WTC11 (cell line): ENCODE results near the gene C1QTNF8. TPM values are rescaled to one million over a fixed set of nuclear protein-coding genes. Genes with fewer than 3 reads are reported as not detected.

Source experiments
- ATAC-seq: fragments of 200-7000 bp; cut with Tn5 transposase; 2 replicates; pipeline ENCODE4 v1.10.0; 2021; ENCODE audit warnings: mild to moderate bottlenecking, moderate library complexity
- CTCF ChIA-PET: fragments of 300-600 bp; sonication (Branson Sonifier 250); formaldehyde crosslinking; loops from one replicate; lab custom pipeline; 2021; ENCODE audit warnings: antibody characterized with exemption; lab: Charles Lee
- POLR2A ChIA-PET: fragments of 350-600 bp; sonication (Branson Sonifier 250); formaldehyde crosslinking; loops from one replicate; lab custom pipeline; 2021; ENCODE audit warnings: antibody characterized with exemption; lab: Charles Lee
- DNase-seq: peaks from one replicate; pipeline ENCODE4 v3.0.0; 2021; ENCODE audit warnings: low spot score
- H3K27ac Mint-ChIP-seq: 2 replicates; pipeline ENCODE4 v1.8.0; 2021; ENCODE audit warnings: mixed read lengths
- H3K27me3 Mint-ChIP-seq: 2 replicates; pipeline ENCODE4 v1.8.0; 2021; ENCODE audit warnings: low read depth, mild to moderate bottlenecking, moderate library complexity, mixed read lengths
- H3K36me3 Mint-ChIP-seq: 2 replicates; pipeline ENCODE4 v1.8.0; 2021; ENCODE audit warnings: mixed read lengths
- H3K4me1 Mint-ChIP-seq: 2 replicates; pipeline ENCODE4 v1.8.0; 2022; ENCODE audit warnings: mixed read lengths
- H3K4me3 Mint-ChIP-seq: 2 replicates; pipeline ENCODE4 v1.8.0; 2021; ENCODE audit warnings: mild to moderate bottlenecking, moderate library complexity, mixed read lengths
- H3K9me3 Mint-ChIP-seq: 2 replicates; pipeline ENCODE4 v1.8.0; 2021; ENCODE audit warnings: mixed read lengths
- CDX4 ChIP-seq: fragments of 250-450 bp; sonication (Bioruptor Pico); IDR thresholded peaks from 2 replicates; pipeline ENCODE4 v1.9.0; 2021; ENCODE audit warnings: moderate library complexity, mild to moderate bottlenecking, inconsistent platforms, borderline replicate concordance
- FOXK1 ChIP-seq: sonication (generic); formaldehyde crosslinking; IDR thresholded peaks from 2 replicates; pipeline ENCODE4 v1.8.0; 2022; ENCODE audit warnings: mild to moderate bottlenecking, moderate library complexity, missing genetic modification reagents
- FOXP1 ChIP-seq: sonication (generic); formaldehyde crosslinking; IDR thresholded peaks from 2 replicates; pipeline ENCODE4 v1.8.0; 2022; ENCODE audit warnings: missing genetic modification reagents, mild to moderate bottlenecking, moderate library complexity, borderline replicate concordance
- HMGA2 ChIP-seq: fragments of 250-450 bp; sonication (Bioruptor Pico); IDR thresholded peaks from 2 replicates; pipeline ENCODE4 v1.4.0; 2021; ENCODE audit warnings: mild to moderate bottlenecking, moderate library complexity
- JAZF1 ChIP-seq: fragments of 250-450 bp; sonication (Bioruptor Pico); IDR thresholded peaks from 2 replicates; pipeline ENCODE4 v1.9.0; 2021; ENCODE audit warnings: moderate library complexity, mild to moderate bottlenecking, inconsistent platforms
- NR2C2 ChIP-seq: sonication (generic); formaldehyde crosslinking; IDR thresholded peaks from 2 replicates; pipeline ENCODE4 v1.8.0; 2022; ENCODE audit warnings: mild to moderate bottlenecking, missing genetic modification reagents
- RORB ChIP-seq: fragments of 250-450 bp; sonication (Bioruptor Pico); IDR thresholded peaks from 2 replicates; pipeline ENCODE4 v1.9.0; 2021; ENCODE audit warnings: mild to moderate bottlenecking
- SMAD3 ChIP-seq: sonication (generic); formaldehyde crosslinking; IDR thresholded peaks from 2 replicates; pipeline ENCODE4 v1.8.0; 2022; ENCODE audit warnings: missing genetic modification reagents, mild to moderate bottlenecking, borderline replicate concordance
- SP1 ChIP-seq: sonication (generic); formaldehyde crosslinking; conservative IDR thresholded peaks from 2 replicates; pipeline ENCODE4 v1.8.1; 2022; ENCODE audit warnings: missing genetic modification reagents
- STAT6 ChIP-seq: sonication (generic); formaldehyde crosslinking; conservative IDR thresholded peaks from 2 replicates; pipeline ENCODE4 v1.8.1; 2023; ENCODE audit warnings: mild to moderate bottlenecking, low read depth, missing genetic modification reagents, moderate library complexity
- total RNA-seq: library from RNA; stranded (reverse); gene quantifications from 3 replicates; pipeline ENCODE4 v1.2.3, GENCODE V29; 2021
- TF ChIP-seq, protein P1 (sequence below): fragments of 250-450 bp; sonication (Bioruptor Pico); IDR thresholded peaks from 2 replicates; pipeline ENCODE4 v1.9.0; 2021; ENCODE audit warnings: mild to moderate bottlenecking, borderline replicate concordance
- TF ChIP-seq, protein P2 (sequence below): sonication (generic); formaldehyde crosslinking; IDR thresholded peaks from 2 replicates; pipeline ENCODE4 v1.8.1; 2023; ENCODE audit warnings: mild to moderate bottlenecking, missing genetic modification reagents, borderline replicate concordance

The C1QTNF8 gene
- total RNA-seq, 1 experiment from 2014 or later = 0.13 TPM

DNA sequence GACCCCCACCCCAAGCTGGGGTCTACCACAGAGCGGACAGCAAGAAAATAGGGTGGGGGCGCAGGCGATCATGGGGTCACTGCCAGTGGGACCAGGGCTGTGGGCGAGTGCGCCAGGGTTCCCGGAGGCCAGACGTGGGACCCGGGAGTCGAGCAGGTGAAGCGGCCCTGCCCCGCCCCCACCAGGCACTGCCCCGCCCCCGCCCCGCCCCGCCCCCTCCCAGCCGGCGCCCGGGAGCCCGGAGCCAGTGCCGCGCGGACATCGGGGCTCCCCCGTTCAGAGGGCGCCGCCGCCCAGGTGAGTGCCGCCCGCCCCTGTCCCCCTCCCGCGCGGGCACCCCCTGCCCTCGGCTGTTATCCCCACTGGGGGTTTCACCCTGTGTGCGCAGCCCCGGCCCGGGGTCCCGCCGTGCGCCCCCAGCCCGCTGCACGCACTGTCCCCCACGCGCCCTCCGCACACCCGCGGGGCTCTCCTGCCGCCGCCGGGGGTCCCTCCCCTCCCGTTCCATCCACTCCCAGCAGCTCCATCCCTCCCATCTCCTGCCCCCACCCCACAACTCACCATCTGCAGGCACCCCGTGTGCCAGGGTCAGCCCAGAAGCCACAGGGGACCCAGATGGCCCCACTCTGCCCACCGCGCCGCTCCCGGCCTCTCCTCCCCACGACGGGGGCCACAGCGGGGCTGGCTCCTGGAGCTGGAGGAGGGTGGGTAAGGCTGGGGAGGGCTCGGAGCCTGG is 23.4 kb downstream of the C1QTNF8 start, which contains the start of gene SSTR5:
Gene SSTR5 (plus strand): TSS at position 222 of the 736 bp plus-strand sequence. CDS start 6,122 bp downstream, outside the sequence.
- H3K9me3 Mint-ChIP-seq = no peaks in the 10 kb centered on the region
- no peak within 1 kb of the TSS for H3K27ac Mint-ChIP-seq
- peaks cover 6% of the 10 kb centered on the region; the same call in 1 of the 2 replicates for H3K27me3 Mint-ChIP-seq
- peak within 1 kb of the TSS; percentile 55 for H3K4me3 Mint-ChIP-seq
- peak; percentile 46 for ATAC-seq
- H3K36me3 Mint-ChIP-seq = no peaks in the 10 kb centered on the region
- peaks cover 7% of the 10 kb centered on the region for H3K4me1 Mint-ChIP-seq
- TF ChIP-seq SMAD3 (CRISPR knock-in tag) (no peak), FOXK1 (no peak), HMGA2 (CRISPR knock-in tag) (no peak), CDX4 (CRISPR knock-in tag) (no peak), RORB (no peak), JAZF1 (no peak), STAT6 (CRISPR knock-in tag) (no peak), NR2C2 (CRISPR knock-in tag) (no peak), SP1 (CRISPR knock-in tag) (no peak), FOXP1 (CRISPR knock-in tag) (no peak)
- TF ChIP-seq, protein P1, sequence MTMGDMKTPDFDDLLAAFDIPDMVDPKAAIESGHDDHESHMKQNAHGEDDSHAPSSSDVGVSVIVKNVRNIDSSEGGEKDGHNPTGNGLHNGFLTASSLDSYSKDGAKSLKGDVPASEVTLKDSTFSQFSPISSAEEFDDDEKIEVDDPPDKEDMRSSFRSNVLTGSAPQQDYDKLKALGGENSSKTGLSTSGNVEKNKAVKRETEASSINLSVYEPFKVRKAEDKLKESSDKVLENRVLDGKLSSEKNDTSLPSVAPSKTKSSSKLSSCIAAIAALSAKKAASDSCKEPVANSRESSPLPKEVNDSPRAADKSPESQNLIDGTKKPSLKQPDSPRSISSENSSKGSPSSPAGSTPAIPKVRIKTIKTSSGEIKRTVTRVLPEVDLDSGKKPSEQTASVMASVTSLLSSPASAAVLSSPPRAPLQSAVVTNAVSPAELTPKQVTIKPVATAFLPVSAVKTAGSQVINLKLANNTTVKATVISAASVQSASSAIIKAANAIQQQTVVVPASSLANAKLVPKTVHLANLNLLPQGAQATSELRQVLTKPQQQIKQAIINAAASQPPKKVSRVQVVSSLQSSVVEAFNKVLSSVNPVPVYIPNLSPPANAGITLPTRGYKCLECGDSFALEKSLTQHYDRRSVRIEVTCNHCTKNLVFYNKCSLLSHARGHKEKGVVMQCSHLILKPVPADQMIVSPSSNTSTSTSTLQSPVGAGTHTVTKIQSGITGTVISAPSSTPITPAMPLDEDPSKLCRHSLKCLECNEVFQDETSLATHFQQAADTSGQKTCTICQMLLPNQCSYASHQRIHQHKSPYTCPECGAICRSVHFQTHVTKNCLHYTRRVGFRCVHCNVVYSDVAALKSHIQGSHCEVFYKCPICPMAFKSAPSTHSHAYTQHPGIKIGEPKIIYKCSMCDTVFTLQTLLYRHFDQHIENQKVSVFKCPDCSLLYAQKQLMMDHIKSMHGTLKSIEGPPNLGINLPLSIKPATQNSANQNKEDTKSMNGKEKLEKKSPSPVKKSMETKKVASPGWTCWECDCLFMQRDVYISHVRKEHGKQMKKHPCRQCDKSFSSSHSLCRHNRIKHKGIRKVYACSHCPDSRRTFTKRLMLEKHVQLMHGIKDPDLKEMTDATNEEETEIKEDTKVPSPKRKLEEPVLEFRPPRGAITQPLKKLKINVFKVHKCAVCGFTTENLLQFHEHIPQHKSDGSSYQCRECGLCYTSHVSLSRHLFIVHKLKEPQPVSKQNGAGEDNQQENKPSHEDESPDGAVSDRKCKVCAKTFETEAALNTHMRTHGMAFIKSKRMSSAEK (CRISPR knock-in tag) = no peak
- TF ChIP-seq, protein P2, sequence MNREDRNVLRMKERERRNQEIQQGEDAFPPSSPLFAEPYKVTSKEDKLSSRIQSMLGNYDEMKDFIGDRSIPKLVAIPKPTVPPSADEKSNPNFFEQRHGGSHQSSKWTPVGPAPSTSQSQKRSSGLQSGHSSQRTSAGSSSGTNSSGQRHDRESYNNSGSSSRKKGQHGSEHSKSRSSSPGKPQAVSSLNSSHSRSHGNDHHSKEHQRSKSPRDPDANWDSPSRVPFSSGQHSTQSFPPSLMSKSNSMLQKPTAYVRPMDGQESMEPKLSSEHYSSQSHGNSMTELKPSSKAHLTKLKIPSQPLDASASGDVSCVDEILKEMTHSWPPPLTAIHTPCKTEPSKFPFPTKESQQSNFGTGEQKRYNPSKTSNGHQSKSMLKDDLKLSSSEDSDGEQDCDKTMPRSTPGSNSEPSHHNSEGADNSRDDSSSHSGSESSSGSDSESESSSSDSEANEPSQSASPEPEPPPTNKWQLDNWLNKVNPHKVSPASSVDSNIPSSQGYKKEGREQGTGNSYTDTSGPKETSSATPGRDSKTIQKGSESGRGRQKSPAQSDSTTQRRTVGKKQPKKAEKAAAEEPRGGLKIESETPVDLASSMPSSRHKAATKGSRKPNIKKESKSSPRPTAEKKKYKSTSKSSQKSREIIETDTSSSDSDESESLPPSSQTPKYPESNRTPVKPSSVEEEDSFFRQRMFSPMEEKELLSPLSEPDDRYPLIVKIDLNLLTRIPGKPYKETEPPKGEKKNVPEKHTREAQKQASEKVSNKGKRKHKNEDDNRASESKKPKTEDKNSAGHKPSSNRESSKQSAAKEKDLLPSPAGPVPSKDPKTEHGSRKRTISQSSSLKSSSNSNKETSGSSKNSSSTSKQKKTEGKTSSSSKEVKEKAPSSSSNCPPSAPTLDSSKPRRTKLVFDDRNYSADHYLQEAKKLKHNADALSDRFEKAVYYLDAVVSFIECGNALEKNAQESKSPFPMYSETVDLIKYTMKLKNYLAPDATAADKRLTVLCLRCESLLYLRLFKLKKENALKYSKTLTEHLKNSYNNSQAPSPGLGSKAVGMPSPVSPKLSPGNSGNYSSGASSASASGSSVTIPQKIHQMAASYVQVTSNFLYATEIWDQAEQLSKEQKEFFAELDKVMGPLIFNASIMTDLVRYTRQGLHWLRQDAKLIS (CRISPR knock-in tag) = no peak
- ChIA-PET POLR2A (no interaction called here), CTCF (interaction anchor here (2.3 to 9.0 kb wide), 2 partner anchors 16 to 28 kb away, joined by 13 to 97 read pairs; no protein-coding TSS in a partner anchor)
- DNase-seq = no peak
